ENCODE results near the gene UQCRQ. TPM values are rescaled to one million over a fixed set of nuclear protein-coding genes. Genes with fewer than 3 reads are reported as not detected.

UQCRQ gene
- total RNA-seq, 1 donor from 2014 or later = 387 TPM

DNA sequence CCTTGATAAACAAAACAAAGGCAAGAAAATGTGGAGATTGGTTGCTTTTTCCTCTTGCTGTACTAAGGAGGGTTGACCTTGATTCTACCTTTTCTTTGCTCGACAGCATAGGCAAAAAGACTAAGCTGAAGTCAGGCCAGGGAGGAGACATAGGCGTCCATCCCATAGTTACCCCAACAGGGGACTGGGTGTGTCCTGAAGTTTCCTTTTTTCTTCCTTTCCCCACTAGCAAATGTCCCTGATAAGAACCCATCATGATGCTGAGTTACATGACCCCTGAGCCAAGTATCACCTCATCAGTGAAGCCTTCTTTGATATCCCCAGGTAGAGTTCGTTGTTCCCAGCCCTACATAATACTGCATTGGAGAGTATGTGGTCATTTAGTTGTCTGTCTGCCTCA lies 26.1 kb upstream of the UQCRQ start:
- Mint-ChIP-seq H3K4me3 (ENCODE audit: unreplicated experiment) (no peak overlapping the region), H3K27me3 (ENCODE audit: unreplicated experiment) (no peaks in the 10 kb centered on the region), H3K4me1 (ENCODE audit: unreplicated experiment) (peaks cover 11% of the 10 kb centered on the region), H3K27ac (ENCODE audit: unreplicated experiment) (no peak overlapping the region), H3K36me3 (ENCODE audit: unreplicated experiment) (no peaks in the 10 kb centered on the region), H3K9me3 (ENCODE audit: unreplicated experiment) (no peaks in the 10 kb centered on the region)
- TF ChIP-seq, protein P1, sequence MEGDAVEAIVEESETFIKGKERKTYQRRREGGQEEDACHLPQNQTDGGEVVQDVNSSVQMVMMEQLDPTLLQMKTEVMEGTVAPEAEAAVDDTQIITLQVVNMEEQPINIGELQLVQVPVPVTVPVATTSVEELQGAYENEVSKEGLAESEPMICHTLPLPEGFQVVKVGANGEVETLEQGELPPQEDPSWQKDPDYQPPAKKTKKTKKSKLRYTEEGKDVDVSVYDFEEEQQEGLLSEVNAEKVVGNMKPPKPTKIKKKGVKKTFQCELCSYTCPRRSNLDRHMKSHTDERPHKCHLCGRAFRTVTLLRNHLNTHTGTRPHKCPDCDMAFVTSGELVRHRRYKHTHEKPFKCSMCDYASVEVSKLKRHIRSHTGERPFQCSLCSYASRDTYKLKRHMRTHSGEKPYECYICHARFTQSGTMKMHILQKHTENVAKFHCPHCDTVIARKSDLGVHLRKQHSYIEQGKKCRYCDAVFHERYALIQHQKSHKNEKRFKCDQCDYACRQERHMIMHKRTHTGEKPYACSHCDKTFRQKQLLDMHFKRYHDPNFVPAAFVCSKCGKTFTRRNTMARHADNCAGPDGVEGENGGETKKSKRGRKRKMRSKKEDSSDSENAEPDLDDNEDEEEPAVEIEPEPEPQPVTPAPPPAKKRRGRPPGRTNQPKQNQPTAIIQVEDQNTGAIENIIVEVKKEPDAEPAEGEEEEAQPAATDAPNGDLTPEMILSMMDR (IDR thresholded peaks at IDR 0.05) = no peak
- no peak for DNase-seq (ENCODE audit: extremely low spot score, unreplicated experiment)

DNA sequence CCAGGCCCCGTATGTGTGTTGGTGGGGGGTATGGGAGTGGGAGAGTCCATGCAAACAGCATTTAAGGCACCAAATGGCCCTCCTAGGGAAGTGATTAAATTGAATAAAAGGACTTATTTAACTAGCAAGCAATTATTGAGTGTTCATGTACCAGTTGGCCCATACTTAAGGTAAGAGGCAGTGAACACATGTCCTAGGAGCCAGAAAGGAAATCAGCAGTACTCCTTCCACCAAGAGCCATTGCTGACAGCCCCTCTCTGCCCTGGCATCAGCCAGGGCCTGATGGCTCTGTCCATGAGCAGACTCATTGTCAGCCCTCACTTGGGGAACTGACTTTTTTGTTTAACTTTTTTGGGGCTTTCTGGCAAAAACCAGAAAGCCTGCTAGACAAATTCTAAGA lies 25.5 kb upstream of the UQCRQ start:
- no peaks in the 10 kb centered on the region for H3K27me3 Mint-ChIP-seq (ENCODE audit: unreplicated experiment)
- TF ChIP-seq, protein P1 (IDR thresholded peaks at IDR 0.05) = no peak
- H3K4me3 Mint-ChIP-seq (ENCODE audit: unreplicated experiment) = no peak overlapping the region
- no peak for DNase-seq (ENCODE audit: extremely low spot score, unreplicated experiment)
- no peaks in the 10 kb centered on the region for H3K36me3 Mint-ChIP-seq (ENCODE audit: unreplicated experiment)
- no peaks in the 10 kb centered on the region for H3K9me3 Mint-ChIP-seq (ENCODE audit: unreplicated experiment)
- H3K4me1 Mint-ChIP-seq (ENCODE audit: unreplicated experiment) = peaks cover 11% of the 10 kb centered on the region
- H3K27ac Mint-ChIP-seq (ENCODE audit: unreplicated experiment) = no peak overlapping the region

DNA sequence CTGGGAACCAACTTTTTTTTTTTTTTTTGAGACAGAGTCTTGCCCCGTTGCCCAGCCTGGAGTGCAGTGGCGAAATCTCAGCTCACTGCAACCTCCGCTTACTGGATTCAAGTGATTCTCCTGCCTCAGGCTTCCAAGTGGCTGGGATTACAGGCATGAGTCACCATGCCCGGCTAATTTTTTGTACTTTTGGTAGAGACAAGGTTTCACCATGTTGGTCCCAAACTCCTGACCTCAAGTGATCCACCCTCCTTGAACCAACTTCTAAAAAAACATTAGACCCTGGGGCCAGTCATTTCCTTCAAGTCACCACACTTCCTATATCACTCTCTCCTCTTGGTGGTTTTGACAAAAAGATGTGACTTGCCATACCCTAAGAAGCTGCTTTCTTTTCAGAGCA lies 25.1 kb upstream of the UQCRQ start:
- H3K9me3 Mint-ChIP-seq (ENCODE audit: unreplicated experiment) = no peaks in the 10 kb centered on the region
- DNase-seq (ENCODE audit: extremely low spot score, unreplicated experiment) = no peak
- H3K27me3 Mint-ChIP-seq (ENCODE audit: unreplicated experiment) = no peaks in the 10 kb centered on the region
- TF ChIP-seq, protein P1 (IDR thresholded peaks at IDR 0.05) = no peak
- H3K36me3 Mint-ChIP-seq (ENCODE audit: unreplicated experiment) = no peaks in the 10 kb centered on the region
- no peak overlapping the region for H3K27ac Mint-ChIP-seq (ENCODE audit: unreplicated experiment)
- peaks cover 11% of the 10 kb centered on the region for H3K4me1 Mint-ChIP-seq (ENCODE audit: unreplicated experiment)
- H3K4me3 Mint-ChIP-seq (ENCODE audit: unreplicated experiment) = no peak overlapping the region

DNA sequence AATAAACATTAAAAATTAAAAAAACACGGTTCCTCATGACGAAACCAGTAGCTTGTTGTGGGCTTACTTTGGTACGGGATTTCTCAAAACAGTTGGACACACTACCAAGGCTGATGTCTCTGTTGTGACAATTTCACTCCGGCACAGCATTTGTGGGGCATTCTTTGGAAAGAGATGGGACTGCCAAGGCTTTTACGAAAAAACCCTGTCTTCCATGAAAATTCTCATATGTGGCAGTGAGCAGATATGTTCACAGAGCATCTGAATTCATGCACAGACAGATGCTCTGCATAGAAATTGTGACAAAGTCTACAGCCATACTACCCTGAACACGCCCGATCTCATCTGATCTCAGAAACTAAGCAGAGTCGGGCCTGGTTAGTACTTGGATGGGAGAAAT lies 18.2 kb upstream of the UQCRQ start:
- Mint-ChIP-seq H3K36me3 (ENCODE audit: unreplicated experiment) (no peaks in the 10 kb centered on the region), H3K27me3 (ENCODE audit: unreplicated experiment) (no peaks in the 10 kb centered on the region), H3K4me1 (ENCODE audit: unreplicated experiment) (no peaks in the 10 kb centered on the region), H3K27ac (ENCODE audit: unreplicated experiment) (no peak overlapping the region), H3K4me3 (ENCODE audit: unreplicated experiment) (no peak overlapping the region), H3K9me3 (ENCODE audit: unreplicated experiment) (no peaks in the 10 kb centered on the region)
- TF ChIP-seq, protein P1 (IDR thresholded peaks at IDR 0.05) = no peak
- no peak for DNase-seq (ENCODE audit: extremely low spot score, unreplicated experiment)

DNA sequence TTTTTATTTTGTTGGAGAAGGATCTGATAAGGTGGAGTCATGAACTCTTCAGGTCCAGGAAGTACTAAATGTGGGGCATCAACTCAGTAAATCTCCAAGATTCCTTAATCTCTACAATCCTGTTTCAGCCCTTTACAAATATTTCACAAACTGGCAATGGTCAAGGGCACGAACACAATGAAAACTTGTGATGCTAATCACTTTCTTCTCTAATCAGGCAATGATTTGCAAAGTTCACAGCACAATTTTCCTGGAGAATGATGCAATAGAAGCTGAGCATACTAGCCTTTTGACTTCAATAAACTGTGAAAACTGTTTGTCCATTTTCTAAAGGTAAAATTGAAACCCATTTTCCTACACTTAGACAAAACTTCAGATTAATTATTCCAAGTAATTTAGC lies 17.1 kb upstream of the UQCRQ start:
- Mint-ChIP-seq H3K9me3 (ENCODE audit: unreplicated experiment) (no peaks in the 10 kb centered on the region), H3K36me3 (ENCODE audit: unreplicated experiment) (no peaks in the 10 kb centered on the region), H3K4me3 (ENCODE audit: unreplicated experiment) (no peak overlapping the region), H3K27me3 (ENCODE audit: unreplicated experiment) (no peaks in the 10 kb centered on the region), H3K4me1 (ENCODE audit: unreplicated experiment) (no peaks in the 10 kb centered on the region), H3K27ac (ENCODE audit: unreplicated experiment) (no peak overlapping the region)
- no peak for DNase-seq (ENCODE audit: extremely low spot score, unreplicated experiment)
- TF ChIP-seq, protein P1 (IDR thresholded peaks at IDR 0.05) = no peak

Data from osteocyte (in vitro differentiated cells).